B cell (primary cell): ENCODE measurements around the gene BAG3. TPM values are rescaled to one million over a fixed set of nuclear protein-coding genes. Genes with fewer than 3 reads are reported as not detected.
A peak's percentile ranks its signal among the peaks of the same experiment; 100 is the strongest.

ENCODE experiments used
- ATAC-seq: fragments of 200-7000 bp; cut with Tn5 transposase; one replicate; pipeline ENCODE4 v1.10.0; 2021; ENCODE audit warnings: low read depth, mild to moderate bottlenecking, moderate number of reproducible peaks, moderate library complexity
- CTCF ChIA-PET: fragments of 350-600 bp; sonication (Branson Sonifier 250); formaldehyde crosslinking; loops from one replicate; lab custom pipeline; 2021; ENCODE audit warnings: antibody characterized with exemption, inconsistent platforms; lab: Charles Lee
- POLR2A ChIA-PET: fragments of 350-600 bp; sonication (Branson Sonifier 250); formaldehyde crosslinking; loops from one replicate; lab custom pipeline; 2021; ENCODE audit warnings: antibody characterized with exemption; lab: Charles Lee
- DNase-seq: peaks from one replicate; pipeline ENCODE4 v3.0.0; 2013
- H2AFZ ChIP-seq: 2 replicates; pipeline ENCODE4 v1.6.1; 2012; ENCODE audit warnings: mild to moderate bottlenecking, low read depth, low read length; ENCODE audit not compliant: insufficient read depth, poor library complexity, severe bottlenecking
- H3K27ac ChIP-seq, 2 donors: 1 replicate in 1 of 2; 2 replicates in 1 of 2; pipeline ENCODE4 v1.5.1; 2012 to 2013; ENCODE audit warnings: low read length in 2 of 2, mild to moderate bottlenecking in 2 of 2, moderate library complexity in 1 of 2
- H3K27me3 ChIP-seq, 4 experiments: fragments of 200-600 bp in 1 of 4; sonication (generic) in 1 of 4; replicated peaks in 1 of 4; 1 replicate in 2 of 4; 2 replicates in 2 of 4; pipeline versions ENCODE4 v1.6.1 to v1.7.0; 2013 to 2016; ENCODE audit warnings: low read length in 3 of 4, mild to moderate bottlenecking in 2 of 4, mixed read lengths in 1 of 4, moderate library complexity in 1 of 4; ENCODE audit not compliant: insufficient read depth in 4 of 4, control insufficient read depth in 3 of 4; ENCODE audit errors: control extremely low read depth in 1 of 4
- H3K36me3 ChIP-seq, 2 experiments: replicated peaks in 1 of 2; 1 replicate in 1 of 2; 2 replicates in 1 of 2; pipeline versions ENCODE4 v1.6.1 to v1.7.1; 2013; ENCODE audit warnings: low read length in 1 of 2; ENCODE audit not compliant: insufficient read depth in 2 of 2, control insufficient read depth in 1 of 2; ENCODE audit errors: control extremely low read depth in 1 of 2, extremely low read depth in 1 of 2
- H3K4me1 ChIP-seq, 2 donors: fragments of 200-600 bp in 1 of 2; sonication (generic) in 1 of 2; 1 replicate in 1 of 2; 2 replicates in 1 of 2; pipeline versions ENCODE4 v1.5.1 to v1.6.1; 2013 to 2017; ENCODE audit warnings: low read length in 2 of 2; ENCODE audit not compliant: control insufficient read depth in 2 of 2, insufficient read depth in 2 of 2
- H3K4me2 ChIP-seq: replicated peaks from 2 replicates; pipeline ENCODE3; 2012; ENCODE audit warnings: mild to moderate bottlenecking, low read depth, low read length; ENCODE audit not compliant: poor library complexity, severe bottlenecking
- H3K4me3 ChIP-seq, 5 experiments: fragments of 200-600 bp in 1 of 5; sonication (generic) in 1 of 5; 1 replicate in 3 of 5; 2 replicates in 2 of 5; pipeline versions ENCODE4 v1.5.1 to v1.7.0; 2011 to 2016; ENCODE audit warnings: low read length in 4 of 5, mild to moderate bottlenecking in 4 of 5, low read depth in 2 of 5, control low read depth in 1 of 5, moderate library complexity in 1 of 5; ENCODE audit not compliant: insufficient read depth in 1 of 5; ENCODE audit errors: control extremely low read depth in 1 of 5, extremely low read depth in 1 of 5
- H3K79me2 ChIP-seq: fragments of 200-600 bp; sonication (generic); one replicate; pipeline ENCODE4 v1.6.0; 2016; ENCODE audit warnings: low read length; ENCODE audit not compliant: control insufficient read depth, insufficient read depth
- H3K9ac ChIP-seq: fragments of 200-600 bp; sonication (generic); 2 replicates; pipeline ENCODE4 v1.6.1; 2017; ENCODE audit warnings: mild to moderate bottlenecking, low read length, moderate library complexity
- H3K9me3 ChIP-seq, 3 donors: one replicate each; pipeline versions ENCODE4 v1.6.1 to v1.7.1; 2013; ENCODE audit warnings: low read length in 2 of 3; ENCODE audit not compliant: control insufficient read depth in 2 of 3, insufficient read depth in 1 of 3; ENCODE audit errors: control extremely low read depth in 1 of 3
- H4K20me1 ChIP-seq: 2 replicates; pipeline ENCODE4 v1.6.0; 2012; ENCODE audit warnings: mild to moderate bottlenecking, low read length; ENCODE audit not compliant: insufficient read depth, control insufficient read depth, poor library complexity, severe bottlenecking
- H3K27ac Mint-ChIP-seq: one replicate; pipeline ENCODE4 v1.8.0; 2021; ENCODE audit warnings: mixed read lengths
- H3K27me3 Mint-ChIP-seq: one replicate; pipeline ENCODE4 v1.8.0; 2021; ENCODE audit warnings: mixed read lengths
- H3K4me1 Mint-ChIP-seq: one replicate; pipeline ENCODE4 v1.8.0; 2021; ENCODE audit warnings: mixed read lengths
- H3K4me3 Mint-ChIP-seq: one replicate; pipeline ENCODE4 v1.8.0; 2021; ENCODE audit warnings: mixed read lengths
- H3K9me3 Mint-ChIP-seq: one replicate; pipeline ENCODE4 v1.8.0; 2022; ENCODE audit warnings: mixed read lengths; ENCODE audit not compliant: insufficient read depth
- CTCF ChIP-seq: fragments of 200-600 bp; IDR thresholded peaks from one replicate; pipeline ENCODE4 v1.8.0; 2022; ENCODE audit warnings: antibody characterized with exemption, mild to moderate bottlenecking
- EZH2 ChIP-seq: IDR thresholded peaks from 2 replicates; pipeline ENCODE4 v1.6.1; 2012; ENCODE audit warnings: borderline replicate concordance, low read depth, mild to moderate bottlenecking, moderate library complexity, low read length; ENCODE audit not compliant: insufficient read depth, poor library complexity, severe bottlenecking
- WGBS: methylation state at CpG from one replicate; pipeline ENCODE4 v1.1.5; 2013; ENCODE audit warnings: missing lambda C conversion rate; ENCODE audit not compliant: insufficient coverage; 5-methylcytosine and 5-hydroxymethylcytosine counted together
- intact Hi-C: fragments of 100-400 bp; cut with micrococcal nuclease; formaldehyde crosslinking; loops from one replicate; pipeline ENCODE4 v1.10.0; 2022
- polyA plus RNA-seq: library from polyadenylated mRNA; depleted of rRNA; stranded (reverse); fragments of >200 nt; gene quantifications from 2 replicates; pipeline ENCODE4 v1.2.3, GENCODE V29; 2012
- total RNA-seq, 2 donors: library from RNA; stranded (reverse); fragments of 120-200 nt in 1 of 2; gene quantifications; 1 replicate in 1 of 2; 2 replicates in 1 of 2; pipeline versions ENCODE4 v1.2.3 to v1.2.4, GENCODE V29; 2013 to 2022

Gene BAG3
- total and polyA plus RNA-seq, 2 donors (not counting 1 experiment from before 2014, with no cell fraction given): 3.9 to 7.4 TPM

DNA sequence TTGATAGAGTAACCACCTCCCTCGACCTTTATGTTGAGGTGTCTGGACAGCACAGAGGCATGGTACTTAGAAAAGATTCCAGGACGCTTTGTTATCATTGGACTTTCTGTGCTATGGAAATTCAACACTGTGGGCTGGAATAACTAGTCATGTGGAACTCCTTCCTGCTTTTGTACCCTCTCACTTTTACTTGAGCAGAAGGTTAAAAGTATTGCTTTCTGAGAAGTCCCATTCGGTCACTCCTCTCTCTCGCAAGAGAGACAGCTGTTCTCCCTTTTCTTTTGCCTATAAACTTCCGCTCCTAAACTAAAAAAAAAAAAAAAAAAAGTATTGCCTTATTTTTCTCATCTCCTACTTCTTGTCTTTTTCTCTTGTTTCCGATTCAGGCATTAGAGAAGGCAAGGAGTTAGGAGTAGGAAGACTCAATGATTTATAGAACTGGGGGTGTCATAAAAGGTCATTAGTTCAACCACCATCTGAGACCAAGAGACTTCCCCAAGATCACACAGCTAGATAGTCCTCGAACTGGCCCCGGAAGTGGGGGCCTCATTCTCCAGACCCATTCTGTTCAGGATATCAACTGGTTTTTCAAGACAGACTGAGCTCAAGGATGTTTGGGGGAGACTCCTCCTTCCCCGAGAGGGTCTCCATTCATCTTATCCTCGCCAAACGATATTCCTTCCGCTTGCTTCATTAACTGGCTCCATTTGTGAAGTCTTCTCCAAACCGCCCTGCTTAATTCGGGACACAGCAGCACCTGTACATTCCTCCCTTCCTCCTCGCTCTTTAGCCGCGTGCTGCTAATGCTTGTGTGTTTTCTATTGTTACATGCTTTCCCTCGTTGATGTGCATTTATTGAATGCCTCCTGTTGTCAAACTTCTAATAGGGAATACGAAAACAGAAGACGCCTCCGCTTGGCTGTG lies 73.7 kb downstream of the BAG3 start:
- Histone ChIP-seq H3K36me3 (no peaks in the 10 kb centered on the region), H3K27me3 (no peaks in the 10 kb centered on the region), H3K4me2 (peak overlapping the region; percentile 95), H3K79me2 (peaks cover 34% of the 10 kb centered on the region), H4K20me1 (no peaks in the 10 kb centered on the region), H3K9me3 (peaks cover 0 to 2% (median 0%) of the 10 kb centered on the region in 3 donors), H2AFZ (peak overlapping the region; percentile 90), H3K9ac (peak overlapping the region; percentile 85), H3K4me1 (peaks cover 38 to 51% of the 10 kb centered on the region in 2 donors), H3K27ac (peak overlapping the region; percentile 73 to 90), H3K4me3 (peak overlapping the region; percentile 30 to 85 (median 70))
- Mint-ChIP-seq H3K27me3 (no peaks in the 10 kb centered on the region), H3K4me1 (peaks cover 53% of the 10 kb centered on the region), H3K27ac (peak overlapping the region; percentile 95), H3K9me3 (no peaks in the 10 kb centered on the region), H3K4me3 (peak overlapping the region; percentile 86)
- ATAC-seq (no peak), DNase-seq (peak; percentile 52)
- no peak for TF ChIP-seq EZH2
- no peak for TF ChIP-seq CTCF
- 33% methylated on average over 12 of the region's 21 CpGs for WGBS
- ChIA-PET POLR2A (interaction anchor here (0.6 to 4.1 kb wide), 13 partner anchors 11 to 535 kb away, joined by 3 to 65 read pairs (median 4); no protein-coding TSS in a partner anchor), CTCF (interaction anchor here (0.7 to 6.5 kb wide), 13 partner anchors 8 to 157 kb away, joined by 3 to 99 read pairs (median 12); partner anchors contain the start of gene BAG3)
- intact Hi-C loops: loop anchor here (1.0 to 5.0 kb wide), 5 partner anchors 16 to 147 kb away; partner anchors contain the start of genes BAG3 and MCMBP
